ENCODE results near the gene FNIP2. TPM values are rescaled to one million over a fixed set of nuclear protein-coding genes. Genes with fewer than 3 reads are reported as not detected.

FNIP2 gene
- total and polyA plus RNA-seq, 4 donors, result 8.8 to 88.7 (median 23.5) TPM

GRCh38 chr4:158914218-158914617 is 145.4 kb downstream of the FNIP2 start:
- TF ChIP-seq NR2F2 (IDR thresholded peaks at IDR 0.05), result no peak
- no peak for TF ChIP-seq FOXA2 (IDR thresholded peaks at IDR 0.05)
- TF ChIP-seq MAX (IDR thresholded peaks at IDR 0.05), result no peak
- TF ChIP-seq SP1 (IDR thresholded peaks at IDR 0.05), result no peak
- no peak for TF ChIP-seq RXRA (IDR thresholded peaks at IDR 0.05)
- TF ChIP-seq ZBTB33 (IDR thresholded peaks at IDR 0.05), result no peak
- TF ChIP-seq CTCF (IDR thresholded peaks at IDR 0.05; ENCODE audit: low read depth, low read length, missing input control), result no peak
- TF ChIP-seq TAF1 (conservative IDR thresholded peaks at IDR 0.05), result no peak
- no peak for TF ChIP-seq HNF4A (conservative IDR thresholded peaks at IDR 0.05)
- TF ChIP-seq YY1 (IDR thresholded peaks at IDR 0.05), result no peak
- no peak for TF ChIP-seq HNF4G (IDR thresholded peaks at IDR 0.05)
- TF ChIP-seq FOXA1 (IDR thresholded peaks at IDR 0.05), result no peak
- no peak for TF ChIP-seq JUND (IDR thresholded peaks at IDR 0.05)
- TF ChIP-seq RAD21 (IDR thresholded peaks at IDR 0.05), result no peak
- no peak for TF ChIP-seq ATF3 (IDR thresholded peaks at IDR 0.05)
- TF ChIP-seq REST (IDR thresholded peaks at IDR 0.05), result no peak
- TF ChIP-seq EGR1 (IDR thresholded peaks at IDR 0.05; ENCODE audit: low read depth in 2 of 2), result no peak
- TF ChIP-seq GABPA (IDR thresholded peaks at IDR 0.05 in 1 of 2, conservative IDR thresholded peaks at IDR 0.05 in 1 of 2), result no peak
- no peaks in the 10 kb centered on the region for H3K4me1 ChIP-seq (ENCODE audit: control insufficient read depth in 4 of 4, insufficient read depth in 4 of 4, low read length in 3 of 4)
- no peak for DNase-seq (ENCODE audit: low spot score)
- H3K36me3 ChIP-seq (ENCODE audit: control insufficient read depth in 4 of 4, insufficient read depth in 3 of 4, low read depth in 1 of 4, low read length in 3 of 4), result no peaks in the 10 kb centered on the region
- H3K9ac ChIP-seq (ENCODE audit: low read depth in 1 of 2, low read length in 2 of 2), result no peak overlapping the region
- no peak overlapping the region for H3K4me3 ChIP-seq (ENCODE audit: low read depth in 1 of 3, low read length in 3 of 3)
- H3K9me3 ChIP-seq (ENCODE audit: control insufficient read depth in 4 of 4, low read length in 3 of 4), result no peaks in the 10 kb centered on the region
- no peaks in the 10 kb centered on the region for H3K27me3 ChIP-seq (ENCODE audit: control insufficient read depth in 4 of 4, insufficient read depth in 4 of 4, low read length in 3 of 4)
- 91% methylated on average over 5 of the region's 5 CpGs for WGBS
- H3K27ac ChIP-seq (ENCODE audit: low read depth in 1 of 2, low read length in 2 of 2), result no peak overlapping the region

All from liver (tissue), 9 donors.